Hepatocyte (in vitro differentiated cells): ENCODE measurements around the gene HPS5. TPM values are rescaled to one million over a fixed set of nuclear protein-coding genes. Genes with fewer than 3 reads are reported as not detected.

Source experiments
- DNase-seq: peaks from one replicate; pipeline ENCODE4 v3.0.0-alpha.2; 2016; ENCODE audit warnings: low spot score
- H2AFZ ChIP-seq: fragments of 200-600 bp; sonication (generic); 2 replicates; pipeline ENCODE4 v1.6.0; 2016; ENCODE audit warnings: antibody characterized with exemption, mild to moderate bottlenecking
- H3K27ac ChIP-seq: fragments of 200-600 bp; sonication (generic); 2 replicates; pipeline ENCODE4 v1.5.1; 2016; ENCODE audit warnings: mild to moderate bottlenecking
- H3K27me3 ChIP-seq: fragments of 200-600 bp; sonication (generic); 2 replicates; pipeline ENCODE4 v1.6.1; 2016
- H3K36me3 ChIP-seq: fragments of 200-600 bp; sonication (generic); replicated peaks from 2 replicates; pipeline ENCODE4 v1.5.1; 2016; ENCODE audit warnings: low read depth; ENCODE audit not compliant: insufficient read depth
- H3K4me1 ChIP-seq: fragments of 200-600 bp; sonication (generic); 2 replicates; pipeline ENCODE4 v1.5.1; 2016; ENCODE audit warnings: mild to moderate bottlenecking, moderate library complexity; ENCODE audit not compliant: insufficient read depth
- H3K4me2 ChIP-seq: fragments of 200-600 bp; sonication (generic); 2 replicates; pipeline ENCODE4 v1.6.0; 2016
- H3K4me3 ChIP-seq: fragments of 200-600 bp; sonication (generic); 2 replicates; pipeline ENCODE4 v1.5.1; 2016; ENCODE audit warnings: mild to moderate bottlenecking
- H3K79me2 ChIP-seq: fragments of 200-600 bp; sonication (generic); 2 replicates; pipeline ENCODE4 v1.6.0; 2017; ENCODE audit warnings: mild to moderate bottlenecking
- H3K9me2 ChIP-seq: fragments of 200-600 bp; sonication (generic); replicated peaks from 2 replicates; pipeline ENCODE4 v1.6.0; 2017; ENCODE audit warnings: mild to moderate bottlenecking; ENCODE audit not compliant: insufficient read depth
- H3K9me3 ChIP-seq: fragments of 200-600 bp; sonication (generic); 2 replicates; pipeline ENCODE4 v1.5.1; 2016; ENCODE audit warnings: low read depth, mild to moderate bottlenecking
- H4K20me1 ChIP-seq: fragments of 200-600 bp; sonication (generic); 2 replicates; pipeline ENCODE4 v1.6.0; 2016; ENCODE audit warnings: mild to moderate bottlenecking; ENCODE audit not compliant: insufficient read depth, poor library complexity, severe bottlenecking
- EZH2 ChIP-seq: fragments of 200-600 bp; sonication (generic); IDR thresholded peaks from 2 replicates; pipeline ENCODE4 v1.6.1; 2016; ENCODE audit warnings: antibody characterized with exemption, mild to moderate bottlenecking, borderline replicate concordance
- EZH2phosphoT487 ChIP-seq: fragments of 200-600 bp; sonication (generic); IDR thresholded peaks from one replicate; pipeline ENCODE4 v1.6.1; 2018; ENCODE audit warnings: antibody characterized with exemption, mild to moderate bottlenecking, low read depth, moderate library complexity; ENCODE audit not compliant: unreplicated experiment, severe bottlenecking
- WGBS: methylation state at CpG from one replicate; pipeline ENCODE4 v1.1.6; 2016; ENCODE audit warnings: low lambda C conversion rate; ENCODE audit errors: missing lambda C conversion rate; 5-methylcytosine and 5-hydroxymethylcytosine counted together
- polyA plus RNA-seq: library from polyadenylated mRNA; unstranded; fragments of >200 nt; fragmentation: Nextera tagmentation; extraction: Ambion mirVana; gene quantifications from 2 replicates; pipeline ENCODE4 v1.2.1, GENCODE V29; 2016
- total RNA-seq: library from RNA; depleted of rRNA; stranded (reverse); fragments of >200 nt; gene quantifications from 2 replicates; pipeline ENCODE4 v1.2.3, GENCODE V29; 2014
- TF ChIP-seq, protein P1 (sequence below): fragments of 200-600 bp; sonication (generic); IDR thresholded peaks from 2 replicates; pipeline ENCODE4 v1.5.1; 2016; ENCODE audit warnings: antibody characterized with exemption, mild to moderate bottlenecking; ENCODE audit not compliant: poor library complexity

Gene HPS5
- total and polyA plus RNA-seq, 2 experiments from 2014 or later = 10.3 to 18.0 TPM

DNA sequence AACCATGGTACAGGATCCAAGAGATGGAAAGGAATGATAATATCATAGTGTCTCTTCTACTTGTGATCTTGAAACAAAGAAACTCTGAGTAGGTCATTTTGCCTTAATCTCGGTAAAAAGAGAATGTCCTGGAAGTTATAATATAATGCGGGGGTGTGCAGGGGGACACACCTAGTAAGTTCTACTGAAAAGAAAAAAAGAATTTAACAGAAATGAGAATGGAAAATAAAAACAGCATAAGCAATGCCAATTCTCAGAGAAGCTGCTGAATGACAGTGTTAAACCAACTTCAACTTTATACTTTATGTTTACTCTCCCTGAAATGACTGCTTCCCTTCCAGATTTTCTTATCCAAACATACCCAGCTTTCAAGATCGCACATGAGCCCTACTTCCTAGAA lies 2.0 kb downstream of the HPS5 start:
- Histone ChIP-seq H3K27me3 (no peaks in the 10 kb centered on the region), H3K79me2 (peaks cover 86% of the 10 kb centered on the region), H3K4me3 (no peak overlapping the region), H4K20me1 (no peaks in the 10 kb centered on the region), H3K9me3 (no peaks in the 10 kb centered on the region), H2AFZ (no peak overlapping the region), H3K36me3 (no peaks in the 10 kb centered on the region), H3K4me2 (peak overlapping the region; percentile 82), H3K4me1 (peaks cover 25% of the 10 kb centered on the region), H3K9me2 (no peaks in the 10 kb centered on the region), H3K27ac (peak overlapping the region; percentile 1)
- 83% methylated on average over 3 of the region's 3 CpGs for WGBS
- no peak for TF ChIP-seq EZH2
- no peak for DNase-seq

DNA sequence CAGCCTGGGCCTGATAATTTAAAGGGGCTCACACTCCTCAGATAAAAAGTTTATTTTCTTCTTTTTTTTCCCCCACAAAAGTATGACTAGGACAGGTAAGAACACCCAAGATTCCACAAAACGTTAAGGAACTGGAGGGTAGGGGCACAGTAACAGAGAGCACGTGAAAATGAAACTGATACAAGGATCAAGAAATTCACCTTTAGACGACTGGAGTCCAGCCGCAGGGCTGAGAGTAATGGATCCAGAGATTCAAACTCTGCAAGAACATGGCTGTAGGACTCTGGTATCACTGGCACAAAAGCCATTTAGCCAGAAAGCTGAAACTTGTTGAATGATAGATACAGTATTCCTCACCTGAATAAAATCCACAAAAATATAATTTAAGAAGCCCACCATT lies 4.4 kb downstream of the HPS5 start:
- H3K79me2 ChIP-seq = peaks cover 70% of the 10 kb centered on the region
- H3K27me3 ChIP-seq = no peaks in the 10 kb centered on the region
- H4K20me1 ChIP-seq = no peaks in the 10 kb centered on the region
- H3K9me2 ChIP-seq = no peaks in the 10 kb centered on the region
- TF ChIP-seq, protein P1, sequence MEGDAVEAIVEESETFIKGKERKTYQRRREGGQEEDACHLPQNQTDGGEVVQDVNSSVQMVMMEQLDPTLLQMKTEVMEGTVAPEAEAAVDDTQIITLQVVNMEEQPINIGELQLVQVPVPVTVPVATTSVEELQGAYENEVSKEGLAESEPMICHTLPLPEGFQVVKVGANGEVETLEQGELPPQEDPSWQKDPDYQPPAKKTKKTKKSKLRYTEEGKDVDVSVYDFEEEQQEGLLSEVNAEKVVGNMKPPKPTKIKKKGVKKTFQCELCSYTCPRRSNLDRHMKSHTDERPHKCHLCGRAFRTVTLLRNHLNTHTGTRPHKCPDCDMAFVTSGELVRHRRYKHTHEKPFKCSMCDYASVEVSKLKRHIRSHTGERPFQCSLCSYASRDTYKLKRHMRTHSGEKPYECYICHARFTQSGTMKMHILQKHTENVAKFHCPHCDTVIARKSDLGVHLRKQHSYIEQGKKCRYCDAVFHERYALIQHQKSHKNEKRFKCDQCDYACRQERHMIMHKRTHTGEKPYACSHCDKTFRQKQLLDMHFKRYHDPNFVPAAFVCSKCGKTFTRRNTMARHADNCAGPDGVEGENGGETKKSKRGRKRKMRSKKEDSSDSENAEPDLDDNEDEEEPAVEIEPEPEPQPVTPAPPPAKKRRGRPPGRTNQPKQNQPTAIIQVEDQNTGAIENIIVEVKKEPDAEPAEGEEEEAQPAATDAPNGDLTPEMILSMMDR = no peak
- TF ChIP-seq EZH2 (no peak), EZH2phosphoT487 (no peak)
- no peak for DNase-seq
- H3K9me3 ChIP-seq = no peaks in the 10 kb centered on the region
- no peak overlapping the region for H3K4me2 ChIP-seq
- no peak overlapping the region for H3K27ac ChIP-seq
- H3K4me1 ChIP-seq = peaks cover 12% of the 10 kb centered on the region
- H3K36me3 ChIP-seq = no peaks in the 10 kb centered on the region
- no peak overlapping the region for H3K4me3 ChIP-seq
- H2AFZ ChIP-seq = no peak overlapping the region
- 92% methylated on average over 4 of the region's 4 CpGs for WGBS

DNA sequence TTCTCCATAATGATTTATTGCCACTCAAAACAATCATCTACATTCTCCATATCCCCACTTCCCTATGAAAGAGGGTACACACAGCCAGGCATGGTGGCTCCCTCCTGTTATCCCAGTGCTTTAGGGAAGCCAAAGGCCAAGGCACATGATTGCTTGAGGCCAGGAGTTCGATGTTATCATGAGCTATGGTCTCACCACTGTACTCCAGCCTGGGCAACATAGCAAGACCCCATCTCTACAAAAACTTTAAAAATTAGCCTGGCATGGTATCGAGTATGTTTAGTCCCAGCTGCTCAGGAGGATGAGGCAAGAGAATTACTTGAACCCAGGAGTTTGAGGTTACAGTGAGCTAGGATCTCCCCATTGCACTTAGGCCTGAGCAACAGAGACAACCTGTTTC lies 6.0 kb downstream of the HPS5 start:
- Histone ChIP-seq H3K79me2 (peaks cover 66% of the 10 kb centered on the region), H3K9me2 (no peaks in the 10 kb centered on the region), H3K36me3 (no peaks in the 10 kb centered on the region), H2AFZ (no peak overlapping the region), H3K4me1 (peaks cover 16% of the 10 kb centered on the region), H3K9me3 (no peaks in the 10 kb centered on the region), H3K27ac (no peak overlapping the region), H3K4me3 (no peak overlapping the region), H4K20me1 (no peaks in the 10 kb centered on the region), H3K4me2 (no peak overlapping the region), H3K27me3 (no peaks in the 10 kb centered on the region)
- DNase-seq = no peak
- 92% methylated on average over 2 of the region's 2 CpGs for WGBS
- TF ChIP-seq, protein P1 = no peak
- TF ChIP-seq EZH2 (no peak), EZH2phosphoT487 (no peak)

DNA sequence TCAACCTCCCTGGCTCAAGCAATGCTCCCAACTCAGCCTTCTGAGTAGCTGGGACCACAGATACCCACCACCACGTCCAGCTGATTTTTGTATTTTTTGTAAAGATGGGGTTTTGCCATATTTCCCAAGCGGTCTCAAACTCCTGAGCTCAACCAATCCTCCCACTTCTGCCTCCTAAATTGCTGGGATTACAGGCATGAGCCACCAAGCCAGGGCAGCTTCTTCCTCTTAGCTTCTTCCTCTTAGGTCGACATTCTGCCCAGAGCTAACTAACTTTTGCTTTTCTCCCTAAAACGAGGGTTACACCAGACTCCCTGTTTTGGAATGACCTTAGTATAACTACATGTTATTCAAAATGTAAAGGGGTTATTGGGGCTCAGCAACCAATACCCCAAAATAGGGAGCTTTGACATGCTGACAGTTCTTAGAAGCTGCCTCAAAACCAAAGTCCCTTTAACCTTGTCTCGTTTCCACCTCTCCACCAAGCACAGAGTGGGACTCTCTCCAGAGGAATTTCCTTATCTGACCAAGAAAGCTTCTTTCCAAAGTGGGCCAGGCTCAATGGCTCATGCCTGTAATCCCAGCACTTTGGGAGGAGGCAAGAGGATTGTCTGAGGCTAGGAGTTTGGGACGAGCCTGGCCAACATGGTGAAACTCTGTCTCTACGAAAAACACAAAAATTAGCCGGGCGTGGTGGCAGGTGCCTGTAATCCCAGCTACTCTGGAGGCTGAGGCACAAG lies 7.0 kb downstream of the HPS5 start:
- H3K4me1 ChIP-seq = peaks cover 16% of the 10 kb centered on the region
- no peak overlapping the region for H2AFZ ChIP-seq
- no peaks in the 10 kb centered on the region for H3K9me3 ChIP-seq
- WGBS = 86% methylated on average over 9 of the region's 9 CpGs
- TF ChIP-seq EZH2phosphoT487 (no peak), EZH2 (no peak)
- TF ChIP-seq, protein P1 = no peak
- no peak for DNase-seq
- H3K36me3 ChIP-seq = no peaks in the 10 kb centered on the region
- H4K20me1 ChIP-seq = no peaks in the 10 kb centered on the region
- no peaks in the 10 kb centered on the region for H3K27me3 ChIP-seq
- no peak overlapping the region for H3K27ac ChIP-seq
- no peak overlapping the region for H3K4me2 ChIP-seq
- H3K79me2 ChIP-seq = peaks cover 57% of the 10 kb centered on the region
- no peak overlapping the region for H3K4me3 ChIP-seq
- no peaks in the 10 kb centered on the region for H3K9me2 ChIP-seq
